Peyer's patch (tissue), 4 donors: ENCODE data around the gene ANP32E. TPM values are rescaled to one million over a fixed set of nuclear protein-coding genes. Genes with fewer than 3 reads are reported as not detected.
"Not testable (repeated sequence)": the region's sequence is repeated elsewhere in the genome, so short reads cannot be mapped to it uniquely, and the experiment has no call there.

Experiments
- DNase-seq, 3 donors: peaks; one replicate each; pipeline ENCODE4 v3.0.0-alpha.2; 2017 to 2019
- H3K27ac ChIP-seq, 4 donors: fragments of 200-600 bp; sonication (generic); one replicate each; pipeline ENCODE4 v1.5.1; 2016 to 2019
- H3K27me3 ChIP-seq, 2 donors: fragments of 200-600 bp; sonication (generic); one replicate each; pipeline ENCODE4 v1.5.1; 2019
- H3K36me3 ChIP-seq, 3 donors: fragments of 200-600 bp; sonication (generic); one replicate each; pipeline ENCODE4 v1.5.1; 2016 to 2019
- H3K4me1 ChIP-seq, 4 donors: fragments of 200-600 bp; sonication (generic); one replicate each; pipeline ENCODE4 v1.5.1; 2016 to 2019
- H3K4me3 ChIP-seq, 4 donors: fragments of 200-600 bp; sonication (generic); 1 replicate in 3 of 4; 2 replicates in 1 of 4; pipeline ENCODE4 v1.5.1; 2016 to 2019; ENCODE audit warnings: mild to moderate bottlenecking in 1 of 4
- H3K9me3 ChIP-seq, 4 donors: fragments of 200-600 bp; sonication (generic); one replicate each; pipeline ENCODE4 v1.5.1; 2016 to 2019; ENCODE audit warnings: mild to moderate bottlenecking in 1 of 4
- POLR2A ChIP-seq, 2 donors: fragments of 450-650 bp; IDR thresholded peaks; one replicate each; pipeline ENCODE4 v1.5.1; 2017; ENCODE audit warnings: antibody characterized with exemption in 2 of 2, mild to moderate bottlenecking in 2 of 2, moderate library complexity in 2 of 2
- total RNA-seq, 4 donors: library from RNA; depleted of rRNA; stranded (reverse); fragments of >200 nt; gene quantifications; one replicate each; pipeline ENCODE4 v1.1.0, GENCODE V29; 2016
- TF ChIP-seq, protein P1 (sequence below), 6 experiments: fragments of 450-650 bp in 4 of 6; fragments of 200-600 bp in 2 of 6; sonication (generic) in 1 of 6; IDR thresholded peaks; one replicate each; pipeline ENCODE4 v1.5.1; 2017 to 2019; ENCODE audit warnings: antibody characterized with exemption in 6 of 6, mild to moderate bottlenecking in 3 of 6, moderate library complexity in 1 of 6

Gene ANP32E
- total RNA-seq, 4 donors from 2014 or later = 7.3 to 24.8 (median 9.9) TPM

DNA sequence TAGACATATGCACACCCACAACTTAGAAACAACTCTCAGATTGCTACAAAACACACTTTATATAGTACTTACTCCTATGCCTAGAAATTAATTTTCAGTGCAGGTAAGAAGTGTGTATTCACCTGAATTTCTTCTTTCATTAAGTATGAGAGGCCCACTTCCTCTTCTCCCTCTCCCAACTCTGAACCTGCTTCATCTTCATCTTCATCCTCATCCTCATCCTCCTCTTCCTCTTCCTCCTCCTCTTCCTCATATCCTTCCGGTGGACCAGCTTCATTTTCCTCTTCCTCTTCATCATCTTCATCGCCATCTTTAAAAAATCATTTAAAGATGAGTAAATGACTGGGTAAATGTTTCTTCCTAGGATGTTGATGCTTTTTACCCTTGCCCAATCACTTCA is 9.4 kb downstream of the ANP32E start:
- H3K9me3 ChIP-seq = no peaks in the 10 kb centered on the region
- no peak overlapping the region for H3K4me3 ChIP-seq
- no peak for DNase-seq
- no peak for TF ChIP-seq POLR2A (IDR thresholded peaks at IDR 0.05)
- TF ChIP-seq, protein P1, sequence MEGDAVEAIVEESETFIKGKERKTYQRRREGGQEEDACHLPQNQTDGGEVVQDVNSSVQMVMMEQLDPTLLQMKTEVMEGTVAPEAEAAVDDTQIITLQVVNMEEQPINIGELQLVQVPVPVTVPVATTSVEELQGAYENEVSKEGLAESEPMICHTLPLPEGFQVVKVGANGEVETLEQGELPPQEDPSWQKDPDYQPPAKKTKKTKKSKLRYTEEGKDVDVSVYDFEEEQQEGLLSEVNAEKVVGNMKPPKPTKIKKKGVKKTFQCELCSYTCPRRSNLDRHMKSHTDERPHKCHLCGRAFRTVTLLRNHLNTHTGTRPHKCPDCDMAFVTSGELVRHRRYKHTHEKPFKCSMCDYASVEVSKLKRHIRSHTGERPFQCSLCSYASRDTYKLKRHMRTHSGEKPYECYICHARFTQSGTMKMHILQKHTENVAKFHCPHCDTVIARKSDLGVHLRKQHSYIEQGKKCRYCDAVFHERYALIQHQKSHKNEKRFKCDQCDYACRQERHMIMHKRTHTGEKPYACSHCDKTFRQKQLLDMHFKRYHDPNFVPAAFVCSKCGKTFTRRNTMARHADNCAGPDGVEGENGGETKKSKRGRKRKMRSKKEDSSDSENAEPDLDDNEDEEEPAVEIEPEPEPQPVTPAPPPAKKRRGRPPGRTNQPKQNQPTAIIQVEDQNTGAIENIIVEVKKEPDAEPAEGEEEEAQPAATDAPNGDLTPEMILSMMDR (IDR thresholded peaks at IDR 0.05) = no peak
- H3K36me3 ChIP-seq = peaks cover 0 to 57% (median 3%) of the 10 kb centered on the region in 3 donors
- no peak overlapping the region for H3K27ac ChIP-seq
- H3K27me3 ChIP-seq = no peaks in the 10 kb centered on the region
- H3K4me1 ChIP-seq = no peaks in the 10 kb centered on the region

DNA sequence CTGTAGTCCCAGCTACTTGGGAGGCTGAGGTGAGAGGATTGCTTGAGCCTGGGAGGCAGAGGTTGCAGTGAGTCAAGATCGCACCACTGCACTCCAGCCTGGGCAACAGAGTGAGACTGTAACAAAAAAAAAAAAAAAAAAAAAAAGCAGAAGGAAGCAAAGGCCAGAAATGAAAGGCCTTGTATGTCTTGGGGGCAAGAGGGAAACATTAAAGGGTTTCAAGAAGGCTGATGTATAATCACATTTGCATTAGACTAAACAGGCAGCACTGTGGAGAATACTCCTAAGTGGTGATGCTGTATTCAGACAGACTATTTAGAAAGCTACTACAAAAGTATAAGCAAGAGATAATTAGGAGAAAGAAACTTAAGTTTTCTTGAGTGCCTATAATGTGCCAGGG is 10.4 kb downstream of the ANP32E start:
- H3K4me3 ChIP-seq = no peak overlapping the region
- no peaks in the 10 kb centered on the region for H3K9me3 ChIP-seq
- no peak for DNase-seq
- no peak overlapping the region for H3K27ac ChIP-seq
- H3K27me3 ChIP-seq = no peaks in the 10 kb centered on the region
- no peak for TF ChIP-seq POLR2A (IDR thresholded peaks at IDR 0.05)
- TF ChIP-seq, protein P1 (IDR thresholded peaks at IDR 0.05) = no peak
- H3K36me3 ChIP-seq = peaks cover 0 to 57% (median 3%) of the 10 kb centered on the region in 3 donors
- no peaks in the 10 kb centered on the region for H3K4me1 ChIP-seq

DNA sequence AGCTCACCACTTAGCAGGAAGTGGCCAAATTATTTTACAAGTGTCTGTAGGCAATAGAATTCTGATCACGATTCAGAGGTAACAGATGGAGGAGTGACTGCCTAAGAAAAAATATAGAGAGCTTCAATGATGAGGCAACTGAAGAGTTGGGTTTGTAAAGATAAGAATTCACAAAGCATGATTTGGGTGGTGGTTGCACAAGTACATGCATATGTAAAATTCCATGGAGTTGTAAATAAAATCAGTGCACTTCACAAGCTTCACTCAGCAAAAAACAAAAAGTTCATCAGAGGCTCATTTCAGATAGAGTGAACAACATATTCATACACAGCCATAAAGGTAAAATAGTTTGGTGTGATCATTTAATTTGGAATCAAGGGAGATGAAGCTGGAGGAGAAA is 10.9 kb downstream of the ANP32E start:
- Histone ChIP-seq H3K27me3 (no peaks in the 10 kb centered on the region), H3K4me1 (no peaks in the 10 kb centered on the region), H3K4me3 (no peak overlapping the region), H3K27ac (no peak overlapping the region), H3K36me3 (peaks cover 0 to 57% (median 3%) of the 10 kb centered on the region in 3 donors), H3K9me3 (no peaks in the 10 kb centered on the region)
- TF ChIP-seq, protein P1 (IDR thresholded peaks at IDR 0.05) = no peak
- TF ChIP-seq POLR2A (IDR thresholded peaks at IDR 0.05) = no peak
- DNase-seq = no peak

DNA sequence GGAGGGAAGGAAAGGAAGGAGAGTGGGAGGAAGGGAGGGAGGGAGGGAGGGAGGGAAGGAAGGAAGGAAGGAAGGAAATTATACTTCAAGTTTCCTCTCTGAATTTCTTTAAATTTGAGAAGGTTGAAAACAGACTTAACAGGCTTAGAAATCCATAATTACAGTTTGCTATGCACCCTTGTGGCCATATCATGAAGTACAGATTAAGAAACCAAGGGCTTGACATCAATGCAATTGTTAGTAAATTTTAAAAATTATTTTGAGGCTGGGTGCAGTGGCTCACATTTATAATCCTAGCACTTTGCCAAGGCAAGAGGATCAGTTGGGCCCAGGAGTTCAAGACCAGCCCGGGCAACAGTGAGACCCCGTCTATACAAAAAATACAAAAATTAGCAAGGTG is 14.4 kb downstream of the ANP32E start:
- Histone ChIP-seq H3K9me3 (no peaks in the 10 kb centered on the region), H3K27me3 (no peaks in the 10 kb centered on the region), H3K4me3 (no peak overlapping the region), H3K4me1 (no peaks in the 10 kb centered on the region), H3K36me3 (peaks cover 0 to 48% (median 3%) of the 10 kb centered on the region in 3 donors), H3K27ac (no peak overlapping the region)
- no peak for DNase-seq
- TF ChIP-seq POLR2A (IDR thresholded peaks at IDR 0.05) = no peak
- TF ChIP-seq, protein P1 (IDR thresholded peaks at IDR 0.05) = peak in 5 of 6 experiments; percentile 29 to 51 (median 48)

DNA sequence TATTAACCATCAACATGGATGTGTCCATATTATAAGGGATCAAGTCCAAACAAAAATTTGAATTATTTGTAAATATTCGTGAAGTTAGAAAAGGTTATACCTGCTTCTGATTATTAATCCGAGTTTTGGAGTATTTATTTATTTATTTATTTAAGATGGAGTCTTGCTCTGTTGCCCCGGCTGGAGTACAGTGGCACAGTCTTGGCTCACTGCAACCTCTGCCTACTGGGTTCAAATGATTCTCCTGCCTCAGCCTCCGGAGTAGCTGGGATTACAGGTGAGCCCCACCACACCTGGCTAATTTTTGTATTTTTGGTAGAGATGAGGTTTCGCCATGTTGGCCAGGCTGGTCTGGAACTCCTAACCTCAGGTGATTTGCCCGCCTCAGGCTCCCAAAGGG is 20.1 kb downstream of the ANP32E start:
- H3K9me3 ChIP-seq, H3K27me3 ChIP-seq, DNase-seq, H3K4me3 ChIP-seq, H3K36me3 ChIP-seq, H3K27ac ChIP-seq, H3K4me1 ChIP-seq: not testable (repeated sequence)

DNA sequence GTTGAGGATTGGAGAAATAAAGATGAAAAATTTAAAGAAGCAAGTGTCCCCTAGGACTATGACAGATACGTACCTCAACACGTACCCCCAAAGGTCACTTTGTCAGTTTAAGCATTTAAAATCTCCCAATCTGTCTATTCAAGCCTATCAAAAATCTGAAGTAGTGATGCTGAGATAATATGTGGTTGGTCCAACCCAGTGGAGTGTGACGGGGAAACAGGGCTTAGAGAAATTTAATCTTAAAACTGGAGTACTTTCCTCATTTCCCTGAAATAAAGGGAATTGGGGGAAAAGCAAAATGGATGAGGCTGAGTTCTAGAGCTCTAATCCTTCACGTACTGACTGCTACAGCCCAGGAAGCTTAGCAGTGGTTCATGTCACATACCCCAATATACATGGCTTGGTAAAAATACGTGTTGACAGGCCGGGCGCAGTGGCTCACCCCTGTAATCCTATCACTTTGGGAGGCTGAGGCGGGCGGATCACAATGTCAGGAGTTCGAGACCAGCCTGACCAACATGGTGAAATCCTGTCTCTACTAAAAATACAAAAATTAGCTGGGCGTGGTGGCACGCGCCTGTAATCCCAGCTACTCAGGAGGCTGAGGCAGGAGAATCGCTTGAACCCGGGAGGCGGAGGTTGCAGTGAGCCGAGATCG is 21.7 kb downstream of the ANP32E start:
- H3K4me1 ChIP-seq, H3K27me3 ChIP-seq, H3K9me3 ChIP-seq, H3K36me3 ChIP-seq, DNase-seq: not testable (repeated sequence)
- Histone ChIP-seq H3K4me3 (peak overlapping the region; percentile 38 to 48 (median 44)), H3K27ac (peak overlapping the region; percentile 57 to 83 (median 68))
